Tibial artery (tissue), 4 donors: Measurements from ENCODE around the gene IKBKE.

Experiments used
- DNase-seq, 2 donors: peaks; one replicate each; pipeline ENCODE4 v3.0.0-alpha.2; 2019
- H3K27ac ChIP-seq, 2 donors: fragments of 200-600 bp; sonication (generic) in 1 of 2; 1 replicate in 1 of 2; 2 replicates in 1 of 2; pipeline ENCODE4 v1.5.1; 2018 to 2019; ENCODE audit warnings: mild to moderate bottlenecking in 1 of 2
- H3K27me3 ChIP-seq, 2 donors: fragments of 200-600 bp; sonication (generic) in 1 of 2; one replicate each; pipeline versions ENCODE4 v1.5.1 to v1.6.0; 2016 to 2019
- H3K36me3 ChIP-seq, 3 donors: fragments of 200-600 bp; sonication (generic) in 2 of 3; one replicate each; pipeline ENCODE4 v1.5.1; 2016 to 2019; ENCODE audit warnings: mild to moderate bottlenecking in 2 of 3
- H3K4me1 ChIP-seq, 4 donors: fragments of 200-600 bp; sonication (generic) in 2 of 4; 1 replicate in 3 of 4; 2 replicates in 1 of 4; pipeline ENCODE4 v1.5.1; 2016 to 2019
- H3K4me3 ChIP-seq, 2 donors: fragments of 200-600 bp; sonication (generic) in 1 of 2; 1 replicate in 1 of 2; 2 replicates in 1 of 2; pipeline ENCODE4 v1.5.1; 2018 to 2019; ENCODE audit warnings: mild to moderate bottlenecking in 2 of 2
- H3K9me3 ChIP-seq, 3 donors: fragments of 200-600 bp; sonication (generic) in 1 of 3; one replicate each; pipeline ENCODE4 v1.5.1; 2016 to 2019
- intact Hi-C: fragments of 100-400 bp; cut with DNase I; formaldehyde crosslinking; loops from one replicate; pipeline ENCODE4 v1.15.0; 2023; ENCODE audit warnings: low total_unique reads
- TF ChIP-seq, protein P1 (sequence below), 2 experiments: fragments of 200-600 bp in 1 of 2; fragments of 450-650 bp in 1 of 2; IDR thresholded peaks; one replicate each; pipeline ENCODE4 v1.5.1; 2017 to 2019; ENCODE audit warnings: antibody characterized with exemption in 2 of 2, mild to moderate bottlenecking in 1 of 2, moderate library complexity in 1 of 2

IKBKE gene

DNA sequence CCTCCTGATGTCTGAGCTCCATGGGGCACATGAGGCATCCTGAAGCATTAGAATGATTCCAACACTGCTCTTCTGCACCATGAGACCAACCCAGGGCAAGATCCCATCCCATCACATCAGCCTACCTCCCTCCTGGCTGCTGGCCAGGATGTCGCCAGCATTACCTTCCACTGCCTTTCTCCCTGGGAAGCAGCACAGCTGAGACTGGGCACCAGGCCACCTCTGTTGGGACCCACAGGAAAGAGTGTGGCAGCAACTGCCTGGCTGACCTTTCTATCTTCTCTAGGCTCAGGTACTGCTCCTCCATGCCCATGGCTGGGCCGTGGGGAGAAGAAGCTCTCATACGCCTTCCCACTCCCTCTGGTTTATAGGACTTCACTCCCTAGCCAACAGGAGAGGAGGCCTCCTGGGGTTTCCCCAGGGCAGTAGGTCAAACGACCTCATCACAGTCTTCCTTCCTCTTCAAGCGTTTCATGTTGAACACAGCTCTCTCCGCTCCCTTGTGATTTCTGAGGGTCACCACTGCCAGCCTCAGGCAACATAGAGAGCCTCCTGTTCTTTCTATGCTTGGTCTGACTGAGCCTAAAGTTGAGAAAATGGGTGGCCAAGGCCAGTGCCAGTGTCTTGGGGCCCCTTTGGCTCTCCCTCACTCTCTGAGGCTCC is 26.0 kb downstream of the IKBKE start:
- peaks cover 0 to 24% (median 0%) of the 10 kb centered on the region in 3 donors for H3K36me3 ChIP-seq
- intact Hi-C loops = no loop called here
- H3K9me3 ChIP-seq = no peaks in the 10 kb centered on the region
- H3K4me1 ChIP-seq = peaks cover 0 to 44% (median 32%) of the 10 kb centered on the region in 4 donors
- TF ChIP-seq, protein P1, sequence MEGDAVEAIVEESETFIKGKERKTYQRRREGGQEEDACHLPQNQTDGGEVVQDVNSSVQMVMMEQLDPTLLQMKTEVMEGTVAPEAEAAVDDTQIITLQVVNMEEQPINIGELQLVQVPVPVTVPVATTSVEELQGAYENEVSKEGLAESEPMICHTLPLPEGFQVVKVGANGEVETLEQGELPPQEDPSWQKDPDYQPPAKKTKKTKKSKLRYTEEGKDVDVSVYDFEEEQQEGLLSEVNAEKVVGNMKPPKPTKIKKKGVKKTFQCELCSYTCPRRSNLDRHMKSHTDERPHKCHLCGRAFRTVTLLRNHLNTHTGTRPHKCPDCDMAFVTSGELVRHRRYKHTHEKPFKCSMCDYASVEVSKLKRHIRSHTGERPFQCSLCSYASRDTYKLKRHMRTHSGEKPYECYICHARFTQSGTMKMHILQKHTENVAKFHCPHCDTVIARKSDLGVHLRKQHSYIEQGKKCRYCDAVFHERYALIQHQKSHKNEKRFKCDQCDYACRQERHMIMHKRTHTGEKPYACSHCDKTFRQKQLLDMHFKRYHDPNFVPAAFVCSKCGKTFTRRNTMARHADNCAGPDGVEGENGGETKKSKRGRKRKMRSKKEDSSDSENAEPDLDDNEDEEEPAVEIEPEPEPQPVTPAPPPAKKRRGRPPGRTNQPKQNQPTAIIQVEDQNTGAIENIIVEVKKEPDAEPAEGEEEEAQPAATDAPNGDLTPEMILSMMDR (IDR thresholded peaks at IDR 0.05) = no peak
- H3K4me3 ChIP-seq = no peak overlapping the region
- peak overlapping the region; percentile 63 to 71 for H3K27ac ChIP-seq
- no peak for DNase-seq
- no peaks in the 10 kb centered on the region for H3K27me3 ChIP-seq

DNA sequence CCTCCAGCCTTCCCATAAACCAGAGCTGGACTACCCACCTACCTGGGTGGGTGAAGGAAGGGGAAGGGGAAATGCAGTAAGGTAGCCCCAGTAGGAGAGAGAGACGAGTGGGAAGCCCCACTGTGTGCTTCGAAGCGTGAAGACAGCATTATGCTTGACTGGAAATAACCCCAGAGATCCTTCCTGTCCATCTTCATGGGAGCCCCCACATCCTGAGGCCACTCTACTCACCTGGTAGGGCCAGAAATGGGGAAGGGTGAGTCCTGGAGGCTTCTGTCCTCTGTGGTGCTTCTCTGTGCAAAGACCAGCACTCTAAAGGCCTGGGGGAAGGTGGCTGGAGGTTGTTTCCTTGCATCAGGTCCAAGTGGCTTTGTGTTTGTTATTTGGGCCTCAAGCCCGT is 27.1 kb downstream of the IKBKE start:
- peaks cover 0 to 55% (median 41%) of the 10 kb centered on the region in 4 donors for H3K4me1 ChIP-seq
- H3K4me3 ChIP-seq = no peak overlapping the region
- intact Hi-C loops = no loop called here
- no peaks in the 10 kb centered on the region for H3K27me3 ChIP-seq
- DNase-seq = no peak
- H3K27ac ChIP-seq = peak overlapping the region; percentile 23 to 63
- TF ChIP-seq, protein P1 (IDR thresholded peaks at IDR 0.05) = no peak
- no peaks in the 10 kb centered on the region for H3K9me3 ChIP-seq
- peaks cover 0 to 18% (median 0%) of the 10 kb centered on the region in 3 donors for H3K36me3 ChIP-seq

DNA sequence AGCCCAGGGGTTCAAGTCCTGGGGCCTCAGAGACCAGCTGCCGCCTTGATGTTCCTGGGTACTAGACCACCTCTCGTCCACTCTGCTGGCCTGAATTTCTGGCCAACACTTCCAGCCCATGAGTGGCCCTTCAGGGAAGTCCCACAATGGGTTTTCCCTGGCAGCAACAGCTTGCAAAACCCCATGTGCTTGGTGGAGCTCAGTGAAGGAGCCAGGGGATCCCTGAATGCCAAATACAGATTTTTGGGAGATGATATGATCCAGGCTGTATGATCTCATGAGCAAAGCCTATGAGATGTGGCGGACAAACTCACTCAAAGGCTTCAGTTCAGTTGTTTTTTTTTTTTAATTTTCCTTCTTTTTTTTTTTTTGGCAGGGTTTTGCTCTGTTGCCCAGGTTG is 27.5 kb downstream of the IKBKE start:
- H3K27me3 ChIP-seq = no peaks in the 10 kb centered on the region
- intact Hi-C loops = no loop called here
- H3K36me3 ChIP-seq = peaks cover 0 to 14% (median 0%) of the 10 kb centered on the region in 3 donors
- H3K27ac ChIP-seq = peak overlapping the region in 1 of 2 donors; percentile 23
- DNase-seq = no peak
- peaks cover 0 to 60% (median 43%) of the 10 kb centered on the region in 4 donors for H3K4me1 ChIP-seq
- TF ChIP-seq, protein P1 (IDR thresholded peaks at IDR 0.05) = no peak
- H3K9me3 ChIP-seq = no peaks in the 10 kb centered on the region
- no peak overlapping the region for H3K4me3 ChIP-seq

DNA sequence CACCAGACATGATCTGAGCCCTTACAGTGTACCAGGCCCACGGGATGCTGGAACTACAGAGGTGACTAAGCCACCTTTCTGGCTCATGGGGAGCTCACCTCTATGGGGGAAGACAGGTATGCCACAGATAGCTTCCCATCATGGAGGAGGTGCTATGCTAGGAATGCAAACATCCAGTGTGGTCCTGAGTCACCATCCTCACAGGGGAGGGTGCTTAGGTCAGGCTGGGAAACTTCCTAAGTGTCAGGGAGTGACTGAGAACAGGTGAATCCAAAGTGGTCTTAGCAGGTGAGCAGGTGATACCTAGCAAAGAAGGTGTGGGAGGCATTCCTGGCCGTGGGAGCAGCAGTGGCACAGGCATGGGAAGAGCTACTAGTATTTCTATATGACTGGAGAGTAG is 28.4 kb downstream of the IKBKE start:
- Histone ChIP-seq H3K27ac (peak overlapping the region in 1 of 2 donors; percentile 6), H3K4me3 (no peak overlapping the region), H3K36me3 (peaks cover 0 to 5% (median 0%) of the 10 kb centered on the region in 3 donors), H3K9me3 (no peaks in the 10 kb centered on the region), H3K27me3 (no peaks in the 10 kb centered on the region), H3K4me1 (peaks cover 0 to 69% (median 51%) of the 10 kb centered on the region in 4 donors)
- intact Hi-C loops = no loop called here
- no peak for DNase-seq
- TF ChIP-seq, protein P1 (IDR thresholded peaks at IDR 0.05) = no peak

DNA sequence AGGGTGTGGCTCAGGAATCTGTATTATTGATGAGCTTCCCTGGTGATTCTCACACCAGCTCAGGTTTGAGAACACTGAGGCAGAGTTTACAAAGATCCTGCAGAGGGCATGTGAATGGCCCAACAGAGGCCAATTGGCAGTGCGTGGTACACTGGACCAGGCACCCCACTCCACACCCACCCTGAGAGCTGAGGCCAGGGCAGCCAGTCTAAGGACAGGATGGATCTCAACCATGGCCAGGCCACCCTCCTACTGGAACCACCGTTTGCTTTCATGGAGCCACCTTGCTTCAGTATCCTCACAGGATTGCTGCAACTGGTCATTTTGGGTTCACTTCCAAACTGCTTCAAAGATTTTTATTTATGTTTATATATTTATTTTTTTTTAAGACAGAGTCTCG is 29.8 kb downstream of the IKBKE start:
- Histone ChIP-seq H3K4me1 (peaks cover 0 to 73% (median 59%) of the 10 kb centered on the region in 4 donors), H3K9me3 (no peaks in the 10 kb centered on the region), H3K27ac (peak overlapping the region in 1 of 2 donors; percentile 84), H3K27me3 (no peaks in the 10 kb centered on the region), H3K4me3 (no peak overlapping the region), H3K36me3 (no peaks in the 10 kb centered on the region)
- intact Hi-C loops = loop anchor here (10.0 kb wide), 1 partner anchor 165 kb away; no protein-coding TSS in a partner anchor
- DNase-seq = no peak
- TF ChIP-seq, protein P1 (IDR thresholded peaks at IDR 0.05) = no peak
